GM21619 (cell line): ENCODE measurements around the gene DPYSL3.
"Not testable (repeated sequence)": the region's sequence is repeated elsewhere in the genome, so short reads cannot be mapped to it uniquely, and the experiment has no call there.

ENCODE experiments used
- ATAC-seq: cut with Tn5 transposase; IDR thresholded peaks from one replicate; pipeline ENCODE4 v1.9.1; 2021; ENCODE audit not compliant: unreplicated experiment

DPYSL3 gene

DNA sequence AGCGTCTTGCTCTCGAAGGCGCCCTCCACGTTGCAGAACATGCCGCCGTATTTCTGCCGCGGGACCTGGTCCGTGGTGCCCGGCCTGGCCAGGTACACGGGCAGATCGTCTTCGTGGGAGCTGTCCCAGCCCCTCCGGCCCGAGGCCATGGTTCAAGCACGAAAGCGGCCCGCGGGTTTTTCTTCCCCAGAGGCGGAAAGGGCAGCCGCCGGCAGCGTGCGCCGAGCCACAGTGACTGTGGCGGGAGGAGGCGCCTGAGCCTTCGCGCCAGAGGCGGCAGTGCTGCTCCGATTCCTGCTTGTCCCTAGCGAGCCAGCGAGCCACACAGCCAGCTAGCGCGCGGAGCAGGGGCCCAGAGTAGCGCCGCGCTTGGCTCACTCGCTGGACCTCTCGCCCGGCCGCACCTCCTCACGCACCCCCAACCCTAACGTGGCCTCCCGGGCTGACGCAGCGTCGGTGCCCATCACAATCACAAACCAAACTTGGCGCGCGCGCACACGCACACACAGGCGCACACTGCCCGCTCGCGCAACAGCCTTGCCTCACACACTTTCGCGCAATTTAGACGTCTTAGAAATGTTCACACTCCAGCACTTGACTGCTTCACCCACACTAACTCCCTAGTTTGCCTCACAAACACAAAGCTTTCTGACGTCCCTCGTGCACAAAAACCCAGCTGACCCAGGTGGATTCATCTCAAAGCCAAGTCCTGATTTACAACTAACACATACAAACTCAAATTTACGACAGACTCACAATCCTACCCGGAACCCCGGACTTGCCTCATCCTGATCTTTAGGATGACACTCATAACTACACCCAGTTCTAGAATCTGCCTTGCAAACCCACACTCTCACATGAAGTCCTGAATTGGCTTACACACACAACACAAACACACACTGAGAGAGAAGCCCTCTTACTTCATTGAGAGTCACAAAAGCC, at the start of gene DPYSL3:
TSS of gene DPYSL3 (minus strand) at position 359 of the 942 bp plus-strand sequence. CDS start at position 149, 210 bp downstream.
- ATAC-seq: no peak

DNA sequence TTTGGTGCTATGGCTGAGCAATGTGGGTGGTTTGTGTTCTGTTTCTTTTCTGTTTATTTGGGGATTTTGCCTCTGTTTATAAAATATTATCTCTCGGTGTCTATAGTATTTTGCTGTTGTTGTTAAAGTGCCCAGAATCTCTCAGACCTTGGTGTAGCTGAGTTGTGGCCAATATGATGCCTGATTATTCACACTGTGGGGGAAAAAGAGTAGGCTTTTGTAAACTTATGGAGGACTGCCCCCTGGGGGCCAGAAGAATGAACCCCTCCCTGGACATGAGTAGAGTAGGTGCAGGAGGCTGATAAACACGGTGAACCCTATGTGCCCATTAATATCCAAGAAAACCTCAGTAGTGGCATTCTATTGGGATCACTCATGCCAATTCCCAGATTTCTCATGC, 49.0 kb upstream of the DPYSL3 start:
- peak; percentile 62 for ATAC-seq

DNA sequence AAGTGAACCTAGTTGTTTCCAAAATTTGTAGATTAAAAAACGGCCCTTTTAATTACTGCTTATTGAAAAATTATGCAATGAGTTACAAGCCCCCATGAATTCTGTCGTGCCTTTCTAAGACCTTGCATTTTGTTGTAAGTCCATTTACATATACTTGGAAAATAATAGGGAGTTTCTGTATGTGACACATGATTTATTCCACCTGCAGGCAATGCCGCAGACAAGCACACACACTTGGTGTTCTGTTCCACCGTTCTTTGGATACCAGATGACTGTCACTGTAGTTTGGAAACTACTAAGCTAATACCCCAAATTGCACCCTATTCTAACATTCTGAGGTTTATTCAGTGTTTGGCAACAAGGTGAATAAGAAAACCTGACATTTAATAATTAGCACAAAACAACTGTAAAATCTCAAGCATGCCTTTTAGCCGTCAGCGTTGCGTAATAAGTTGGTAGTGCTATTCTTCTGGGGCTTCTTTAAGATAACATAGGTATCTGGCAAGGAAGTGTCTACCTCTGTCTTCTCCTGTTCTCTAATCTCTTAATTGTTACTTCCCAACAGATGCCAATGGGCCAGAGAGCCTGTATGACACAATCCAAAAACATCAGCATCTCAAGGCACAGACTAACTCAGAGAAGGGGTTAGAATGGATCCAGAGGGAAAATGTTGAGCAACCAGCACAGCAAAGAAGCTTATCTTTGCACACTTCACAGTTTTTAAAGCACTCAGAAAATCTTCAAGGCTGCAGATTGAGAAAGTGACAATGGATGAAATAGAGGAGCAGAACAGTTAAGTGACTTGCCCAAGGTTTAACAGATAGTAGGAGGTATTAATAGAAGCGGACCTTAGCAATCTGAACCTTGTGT, 48.2 kb upstream of the DPYSL3 start:
- ATAC-seq: no peak

DNA sequence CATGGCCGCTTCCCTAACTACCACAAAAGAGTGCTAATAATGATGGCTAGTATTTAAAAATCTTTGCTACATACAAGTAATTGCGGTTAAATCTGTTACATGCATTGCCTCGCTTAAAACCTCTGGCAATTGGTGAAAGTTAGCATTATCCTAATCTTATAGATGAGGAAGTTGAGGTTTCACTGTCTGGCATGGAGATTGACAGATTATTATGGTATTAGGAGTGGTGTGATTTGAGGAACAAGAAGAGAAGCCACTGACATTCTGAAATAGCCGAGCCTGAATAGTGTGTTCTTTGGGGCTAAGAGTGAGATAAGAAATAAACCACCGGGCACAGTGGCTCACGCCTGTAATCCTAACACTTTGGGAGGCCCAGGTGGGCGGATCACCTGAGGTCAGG, 45.3 kb upstream of the DPYSL3 start:
- ATAC-seq: no peak

DNA sequence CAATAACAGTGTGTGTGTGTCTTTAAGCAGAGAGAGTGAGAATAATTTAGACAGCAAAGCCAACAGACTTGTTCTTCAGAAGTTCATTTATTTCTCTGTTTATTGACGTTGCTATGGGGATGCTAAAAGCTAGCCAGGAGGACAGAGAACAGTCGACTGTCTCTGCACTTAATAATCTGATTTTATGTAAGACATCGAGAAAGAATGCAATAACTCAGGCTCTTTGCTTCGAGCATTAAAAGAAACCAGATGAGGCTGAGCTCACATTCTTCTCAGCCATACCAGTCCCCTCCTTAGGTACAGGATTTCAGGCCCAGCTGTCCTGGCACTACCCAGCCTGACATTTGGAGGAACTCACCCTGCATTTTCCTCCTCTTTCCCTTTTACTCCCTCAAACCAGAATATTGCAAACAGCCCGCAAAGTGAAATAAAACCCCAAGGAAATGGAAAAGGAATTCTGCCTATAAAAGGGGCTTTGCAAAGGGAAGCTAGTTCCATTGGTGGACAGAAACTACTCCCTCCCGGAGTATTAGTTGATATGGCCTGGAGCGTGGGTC, 44.5 kb upstream of the DPYSL3 start:
- no peak for ATAC-seq

DNA sequence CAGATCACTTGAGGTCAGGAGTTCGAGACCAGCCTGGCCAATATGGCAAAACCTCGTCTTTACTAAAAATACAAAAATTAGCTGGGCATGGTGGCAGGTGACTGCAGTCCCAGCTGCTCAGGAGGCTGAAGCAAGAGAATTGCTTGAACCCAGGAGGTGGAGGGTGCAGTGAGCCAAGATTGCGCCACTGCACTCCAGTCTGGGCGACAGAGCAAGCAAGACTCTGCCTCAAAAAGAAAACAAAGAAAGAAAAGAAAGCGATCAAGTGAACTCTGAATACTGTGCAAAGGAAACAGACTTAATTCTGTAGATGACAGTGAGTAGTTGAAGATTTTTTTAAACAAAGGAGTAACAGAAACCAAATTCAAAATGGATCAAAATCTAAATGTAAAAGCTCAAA, 43.9 kb upstream of the DPYSL3 start:
- ATAC-seq: not testable (repeated sequence)

DNA sequence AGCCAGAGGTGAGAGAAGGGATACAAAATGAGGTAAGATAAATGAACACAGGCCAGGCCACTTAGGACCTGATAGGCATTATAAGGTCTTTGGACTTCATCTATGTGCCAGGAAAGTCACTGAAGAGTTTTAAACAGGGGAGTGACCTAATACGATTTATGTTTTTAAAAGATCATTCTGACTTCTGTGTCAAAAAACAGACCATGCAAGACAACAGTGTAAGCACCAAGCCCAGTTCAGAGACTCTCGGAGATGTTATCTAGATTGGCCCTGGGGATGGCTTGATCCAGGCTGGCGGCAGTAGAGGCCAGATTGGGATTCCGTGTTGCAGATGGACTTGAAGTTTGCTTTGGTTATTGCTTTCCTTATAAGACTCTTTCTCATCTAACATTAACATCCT, 43.0 kb upstream of the DPYSL3 start:
- no peak for ATAC-seq

DNA sequence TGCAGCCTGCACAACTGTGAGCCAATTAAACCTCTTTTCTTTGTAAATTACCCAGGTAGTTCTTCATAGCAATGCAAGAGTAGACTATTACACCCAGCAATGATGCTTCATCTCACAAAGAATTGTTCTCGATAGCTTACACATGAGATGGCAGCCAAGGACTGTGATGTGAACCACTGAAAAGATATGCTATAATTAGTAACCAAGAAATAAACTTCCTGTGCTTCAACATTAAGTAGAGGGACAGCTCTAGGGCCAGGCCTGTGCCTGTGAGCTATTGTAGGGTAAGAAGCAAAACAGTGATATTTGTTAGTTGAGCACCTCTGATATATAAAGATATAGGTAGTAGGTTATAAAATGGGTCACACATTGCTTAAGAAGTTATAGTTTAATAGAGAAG, 41.8 kb upstream of the DPYSL3 start:
- no peak for ATAC-seq

DNA sequence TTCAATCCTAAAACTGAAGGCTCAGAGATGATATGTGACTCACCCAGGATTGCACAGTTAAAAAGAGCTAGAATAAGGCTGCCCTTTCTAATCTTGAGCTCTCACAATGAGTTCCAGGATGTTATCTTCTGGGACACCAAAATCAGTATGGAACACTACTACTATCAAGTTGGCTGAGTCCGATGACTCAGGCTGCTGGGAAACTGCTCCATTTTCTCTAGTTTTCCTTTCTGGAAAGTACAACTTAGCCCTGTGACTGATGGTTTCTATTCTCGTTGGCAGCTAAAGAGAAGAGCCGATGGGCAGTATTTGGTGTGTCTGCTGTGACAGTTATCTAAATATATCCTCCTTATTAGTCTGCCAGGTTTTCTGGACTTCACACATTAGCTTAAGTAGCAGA, 37.9 kb upstream of the DPYSL3 start:
- ATAC-seq: no peak

DNA sequence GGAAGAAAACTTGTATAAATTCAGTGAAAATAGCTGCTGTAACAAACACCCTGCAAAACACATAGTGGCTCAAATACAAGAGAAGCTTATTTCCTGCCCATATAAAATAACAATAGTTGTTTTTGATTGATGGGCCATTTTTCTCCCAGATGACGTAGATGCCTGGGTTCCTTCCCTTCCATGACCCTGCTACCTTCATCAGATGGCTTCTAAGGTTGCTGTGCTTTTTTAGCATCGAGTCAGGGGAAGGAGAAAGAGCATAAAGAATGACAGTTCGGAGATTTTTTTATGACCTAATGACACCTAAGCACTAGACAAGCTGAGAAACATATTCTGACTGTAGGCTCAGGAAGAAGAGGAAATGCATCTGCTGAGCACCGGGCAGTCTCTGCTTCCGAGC, 34.7 kb upstream of the DPYSL3 start:
- ATAC-seq: no peak

DNA sequence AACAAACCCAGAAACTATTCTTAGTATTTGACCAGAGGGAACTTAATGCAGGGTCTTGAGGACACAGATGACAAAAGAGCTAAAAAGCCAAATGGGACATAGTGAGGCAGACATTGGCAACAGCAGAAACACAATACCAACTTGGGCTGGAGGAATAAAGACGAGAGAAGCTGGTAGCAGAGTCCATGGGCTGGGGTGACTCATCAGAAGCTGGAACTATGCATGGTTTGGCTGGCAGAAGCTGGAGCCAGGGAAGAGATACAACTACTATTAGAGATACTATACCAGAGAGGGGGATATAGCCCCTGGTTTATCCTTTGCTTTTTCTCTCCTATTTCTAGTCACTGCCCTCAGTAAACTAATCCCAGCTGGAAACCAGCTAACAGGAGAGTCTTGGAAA, 29.2 kb upstream of the DPYSL3 start:
- ATAC-seq: no peak

DNA sequence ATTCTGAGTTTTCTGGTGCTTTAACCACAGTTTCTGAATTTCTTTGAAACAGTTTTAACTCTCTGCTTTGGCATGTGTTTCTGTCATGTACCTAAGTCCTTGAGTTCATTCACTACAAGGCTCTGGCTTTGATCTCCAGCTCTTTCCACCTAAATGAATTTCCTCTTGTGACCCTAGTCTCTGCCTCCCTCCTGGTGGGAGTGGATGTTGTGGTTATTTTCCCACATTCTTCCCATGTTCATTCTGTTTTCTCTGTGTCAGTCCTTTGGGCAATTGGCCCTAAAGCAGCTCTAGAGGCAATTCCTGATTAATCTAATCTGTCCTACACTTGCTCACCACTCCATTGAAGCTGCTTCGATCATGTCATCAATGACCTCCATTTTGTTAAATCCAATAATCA, 28.4 kb upstream of the DPYSL3 start:
- no peak for ATAC-seq

DNA sequence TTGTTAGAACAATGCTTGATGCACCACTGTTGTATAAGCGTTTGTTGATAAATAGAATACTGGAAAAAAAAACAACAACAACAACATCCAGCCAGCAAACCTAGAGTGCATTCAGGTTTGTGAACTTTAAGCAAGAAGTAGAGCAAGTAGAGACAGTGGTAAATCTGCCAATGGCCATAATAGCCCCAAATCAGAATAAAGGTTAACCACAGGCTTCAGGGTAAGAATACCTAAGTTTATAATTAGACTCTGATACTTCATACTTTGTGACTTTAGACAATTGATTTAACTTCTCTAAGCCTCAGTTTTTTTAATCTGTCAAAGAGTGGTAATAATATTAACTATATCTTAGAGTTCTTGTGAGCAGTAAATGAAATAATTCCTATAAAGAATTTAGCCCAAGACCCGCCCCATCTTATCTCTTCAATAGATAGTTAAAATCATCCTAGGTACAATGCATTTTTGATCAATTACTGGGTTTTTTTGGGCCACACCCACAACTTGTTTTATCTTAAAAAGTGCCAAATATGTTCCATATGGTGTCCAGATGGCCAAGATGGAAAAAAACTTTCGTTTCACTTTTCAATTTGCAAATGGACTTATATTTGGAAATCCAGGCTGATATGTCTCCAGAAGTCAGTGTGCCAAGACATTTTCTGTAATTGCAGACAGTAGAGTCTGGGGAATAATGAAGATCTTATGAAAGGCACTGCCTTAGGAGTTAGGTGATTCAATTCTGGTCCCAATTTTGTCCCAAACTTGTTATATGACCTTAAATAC, 24.5 kb upstream of the DPYSL3 start:
- ATAC-seq: no peak

DNA sequence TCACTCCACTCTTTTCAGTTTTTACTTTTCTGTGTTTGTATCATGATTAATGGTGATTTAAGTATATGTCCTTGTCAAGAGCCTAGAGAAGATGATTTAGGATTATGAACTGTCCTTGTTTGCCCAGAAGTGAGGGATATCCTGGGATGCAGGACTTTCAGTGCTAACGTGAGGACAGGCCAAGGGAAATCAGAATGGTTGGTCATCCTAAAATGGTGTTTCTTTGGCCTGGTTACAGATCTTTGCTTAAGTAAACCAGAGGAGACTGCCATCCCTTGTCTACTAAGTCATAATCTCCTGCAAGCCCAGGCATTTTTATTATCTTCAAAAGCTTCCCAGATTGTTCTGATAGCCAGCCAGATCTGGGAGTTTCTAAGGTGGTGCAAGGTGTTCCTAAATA, 22.3 kb upstream of the DPYSL3 start:
- no peak for ATAC-seq

DNA sequence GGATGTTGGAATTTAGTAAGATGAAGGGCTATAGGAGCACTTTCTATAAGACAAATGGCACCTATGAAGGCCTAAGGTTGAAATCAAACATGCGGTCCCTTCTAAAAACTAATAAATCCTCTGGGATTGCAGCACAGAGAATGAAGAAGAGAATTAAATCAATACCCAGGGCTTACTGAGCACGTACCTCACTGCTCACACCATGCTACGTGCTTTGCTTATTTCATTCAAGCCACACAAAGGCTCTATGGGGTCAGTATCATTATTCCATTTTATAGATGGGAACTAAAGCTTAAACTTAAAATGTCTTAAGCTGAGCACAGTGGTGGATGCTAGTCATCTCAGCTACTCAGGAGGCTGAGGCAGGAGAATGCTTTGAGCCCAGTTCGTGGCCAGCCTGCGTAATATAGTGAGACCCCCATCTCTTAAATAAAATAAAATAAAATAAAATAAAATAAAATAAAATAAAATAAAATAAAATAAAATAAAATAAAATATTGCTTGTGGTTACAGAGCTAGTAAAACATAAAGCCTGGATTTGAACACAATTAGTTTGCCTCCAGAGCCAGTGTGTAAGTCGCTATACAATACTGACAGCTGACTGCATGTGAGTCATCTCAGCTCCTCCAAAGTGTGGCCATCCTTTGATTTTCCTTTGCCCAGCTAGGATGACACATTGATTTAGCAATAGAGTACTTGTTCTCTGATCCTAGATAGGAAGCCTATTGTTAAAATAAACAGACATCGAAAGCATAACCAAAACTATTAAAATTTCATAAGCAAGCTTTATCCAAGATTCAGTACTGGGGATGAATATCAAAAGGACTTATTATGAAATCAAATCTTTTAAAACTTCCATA, 20.9 kb upstream of the DPYSL3 start:
- no peak for ATAC-seq

DNA sequence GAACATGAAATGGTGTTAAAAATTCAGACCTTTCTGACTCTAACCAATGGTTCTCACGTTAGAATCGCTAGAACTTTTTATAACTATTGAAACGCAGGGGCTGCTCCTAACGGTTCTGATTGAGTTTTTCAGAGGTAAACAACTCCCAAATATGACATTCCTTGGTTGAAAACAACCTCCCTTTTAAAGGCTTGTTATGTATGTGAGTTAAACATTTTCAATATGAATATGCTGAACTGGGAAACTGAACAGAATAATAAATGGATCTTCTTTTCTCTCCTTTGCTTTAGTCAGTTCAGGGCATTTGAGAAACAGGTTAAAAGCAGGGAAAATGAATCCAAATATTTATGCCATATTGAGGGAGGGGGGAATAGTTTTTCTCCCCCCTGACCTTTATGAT, 13.2 kb upstream of the DPYSL3 start:
- ATAC-seq: no peak

DNA sequence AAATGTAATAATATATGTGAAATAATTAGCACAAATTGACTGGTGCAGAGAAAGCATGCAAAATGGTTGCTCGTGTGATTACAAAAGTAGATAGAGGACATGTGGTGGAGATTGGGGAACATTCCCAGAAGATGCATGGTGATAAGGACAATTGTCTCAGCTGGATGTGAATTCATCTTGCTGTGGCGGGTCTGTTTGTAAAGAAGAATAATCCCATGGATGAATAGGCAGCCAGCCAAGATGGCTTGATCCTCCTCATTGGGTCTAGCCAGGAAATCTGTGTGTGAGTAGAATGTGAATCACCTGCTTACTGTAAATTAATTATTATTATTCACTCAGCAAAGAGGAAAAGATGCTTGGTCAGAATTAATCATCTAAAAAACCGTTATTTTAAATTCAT, 12.6 kb upstream of the DPYSL3 start:
- no peak for ATAC-seq

DNA sequence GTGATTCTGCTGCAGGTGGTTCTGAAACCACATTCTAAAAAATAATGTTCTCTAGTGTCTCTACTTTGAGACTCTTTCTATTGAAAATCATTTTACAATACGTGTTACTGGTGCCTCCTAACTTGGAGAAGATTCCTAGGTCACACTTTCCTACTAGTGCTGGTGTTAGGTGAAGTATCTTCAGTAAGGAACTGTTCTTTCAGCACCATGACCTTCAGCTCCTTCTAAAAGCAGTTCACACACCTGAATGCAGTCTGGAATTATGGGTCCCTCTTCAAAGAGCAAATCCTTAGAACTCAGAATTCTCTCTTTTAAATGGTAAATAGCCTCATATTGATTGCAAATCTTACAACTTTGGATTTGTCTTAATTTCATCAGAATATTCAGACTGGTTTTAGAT, 10.6 kb upstream of the DPYSL3 start:
- ATAC-seq: no peak

DNA sequence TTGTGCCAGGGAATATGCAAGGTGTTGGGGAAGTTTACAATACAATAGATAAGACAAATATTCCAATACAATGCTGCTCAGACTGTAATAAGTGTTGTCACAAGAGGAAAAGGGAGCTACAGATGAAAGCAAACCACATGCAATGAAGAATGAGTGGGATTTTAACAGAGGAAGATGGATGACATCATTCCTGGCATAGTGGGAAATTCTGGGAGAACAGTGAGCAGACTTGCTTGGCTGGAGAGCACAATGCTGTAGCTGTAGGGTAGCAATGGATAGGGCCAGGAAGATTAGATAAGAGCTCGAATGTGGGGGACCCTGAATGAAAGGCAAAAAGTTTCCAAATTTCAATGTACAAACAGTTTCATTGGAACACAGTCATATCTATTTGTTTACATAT, 9.5 kb upstream of the DPYSL3 start:
- no peak for ATAC-seq

DNA sequence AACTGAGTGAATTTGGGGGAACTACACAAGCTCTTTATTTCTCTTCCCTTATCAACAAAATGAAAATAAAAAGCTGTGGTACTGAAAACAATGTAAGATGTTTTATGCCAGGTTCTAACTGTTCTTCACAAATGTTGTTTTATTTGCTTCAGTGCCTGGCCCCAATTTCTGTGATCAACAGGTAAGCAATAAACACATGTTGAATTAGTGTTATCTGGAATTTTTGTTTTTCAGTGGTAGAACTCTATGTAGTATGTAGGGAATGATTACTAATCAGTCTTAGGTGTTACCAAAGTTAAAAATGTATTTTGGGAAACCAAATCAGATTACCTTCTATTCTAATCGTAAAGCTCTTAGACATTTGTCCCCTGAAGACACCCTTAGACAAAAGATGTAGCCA, 7.5 kb upstream of the DPYSL3 start:
- ATAC-seq: no peak
